Suprapubic skin (tissue), 4 donors: ENCODE measurements around the gene NUDT3. TPM values are rescaled to one million over a fixed set of nuclear protein-coding genes. Genes with fewer than 3 reads are reported as not detected.

Experiments
- DNase-seq, 2 donors: peaks; one replicate each; pipeline ENCODE4 v3.0.0-alpha.2; 2019; ENCODE audit warnings: low spot score in 2 of 2
- H3K27ac ChIP-seq: fragments of 200-600 bp; sonication (generic); one replicate; pipeline ENCODE4 v1.5.1; 2019
- H3K27me3 ChIP-seq: fragments of 200-600 bp; sonication (generic); one replicate; pipeline ENCODE4 v1.5.1; 2019
- H3K36me3 ChIP-seq: fragments of 200-600 bp; sonication (generic); one replicate; pipeline ENCODE4 v1.5.1; 2019
- H3K4me1 ChIP-seq: fragments of 200-600 bp; sonication (generic); one replicate; pipeline ENCODE4 v1.5.1; 2019
- H3K4me3 ChIP-seq: fragments of 200-600 bp; sonication (generic); one replicate; pipeline ENCODE4 v1.5.1; 2019; ENCODE audit warnings: mild to moderate bottlenecking
- H3K9me3 ChIP-seq: fragments of 200-600 bp; sonication (generic); one replicate; pipeline ENCODE4 v1.5.1; 2019
- EP300 ChIP-seq: sonication (generic); formaldehyde crosslinking; IDR thresholded peaks from one replicate; pipeline ENCODE4 v1.6.1; 2017; ENCODE audit warnings: antibody characterized with exemption
- POLR2A ChIP-seq, 2 donors: fragments of 450-650 bp; IDR thresholded peaks; one replicate each; pipeline ENCODE4 v1.6.1; 2017; ENCODE audit warnings: antibody characterized with exemption in 2 of 2, mild to moderate bottlenecking in 2 of 2, moderate library complexity in 2 of 2
- POLR2AphosphoS5 ChIP-seq, 3 donors: sonication (generic); formaldehyde crosslinking; IDR thresholded peaks; one replicate each; pipeline ENCODE4 v1.6.1; 2017; ENCODE audit warnings: antibody characterized with exemption in 3 of 3
- WGBS: methylation state at CpG from one replicate; pipeline ENCODE4 v1.1.5; 2018; 5-methylcytosine and 5-hydroxymethylcytosine counted together
- total RNA-seq, 4 donors: library from RNA; depleted of rRNA; stranded (reverse); fragments of >200 nt; gene quantifications; one replicate each; pipeline ENCODE4 v1.1.0, GENCODE V29; 2016
- TF ChIP-seq, protein P1 (sequence below), 2 donors: fragments of 200-600 bp in 1 of 2; fragments of 450-650 bp in 1 of 2; sonication (generic) in 1 of 2; IDR thresholded peaks; one replicate each; pipeline ENCODE4 v1.5.1; 2016 to 2019; ENCODE audit warnings: antibody characterized with exemption in 2 of 2, mild to moderate bottlenecking in 1 of 2, moderate library complexity in 1 of 2

The NUDT3 gene
- total RNA-seq, 4 donors from 2014 or later = 23.2 to 34.6 (median 28.0) TPM

DNA sequence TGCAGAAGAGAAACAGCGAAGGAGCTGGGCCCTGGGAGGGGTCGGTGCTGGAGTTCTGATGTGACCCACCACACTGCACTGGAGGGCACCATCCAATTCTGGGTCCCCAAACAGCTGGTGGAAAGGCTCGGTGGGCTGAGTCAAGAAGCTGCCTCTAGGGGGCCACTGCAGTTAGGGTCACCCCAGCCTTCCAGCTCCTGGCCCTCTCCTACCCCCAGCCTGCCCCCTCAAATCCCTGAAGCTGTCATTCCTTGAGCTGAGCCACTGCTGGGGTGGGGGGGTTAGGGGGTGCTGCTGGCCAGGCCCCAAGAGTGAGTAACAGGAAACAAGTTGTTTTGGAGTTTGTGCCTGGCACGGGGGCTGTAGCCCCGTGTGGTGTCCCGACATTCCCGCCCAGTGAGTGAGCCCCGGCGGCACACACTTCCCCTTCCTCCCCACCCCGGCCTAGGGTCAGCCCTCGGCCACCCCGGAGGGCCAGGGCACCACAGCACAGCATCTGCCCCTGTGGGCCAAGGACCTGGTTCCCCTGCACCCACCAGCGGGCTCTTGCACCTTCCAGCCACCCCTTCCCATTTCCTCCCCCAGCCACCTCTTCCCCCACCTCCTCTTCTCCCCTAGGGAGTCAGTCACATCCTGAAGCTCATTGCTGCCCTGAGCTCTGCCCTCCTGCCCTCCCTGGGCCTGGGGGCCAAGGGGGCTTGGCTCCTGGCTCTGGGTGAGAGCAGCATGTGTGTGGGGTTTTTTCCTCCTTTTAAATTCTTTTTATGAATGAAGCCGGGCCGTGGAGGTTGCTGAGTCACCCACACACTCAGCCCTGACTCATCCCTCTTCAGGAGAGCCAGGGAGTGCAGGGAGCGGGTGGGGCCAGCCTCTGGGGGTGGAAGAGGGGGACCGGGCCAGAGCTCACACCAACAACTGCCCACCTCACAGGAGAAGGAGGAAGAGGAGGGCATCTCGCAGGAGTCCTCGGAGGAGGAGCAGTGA lies 148.3 kb downstream of the NUDT3 start:
- Histone ChIP-seq H3K4me1 (peaks cover 50% of the 10 kb centered on the region), H3K36me3 (peaks cover 37% of the 10 kb centered on the region), H3K4me3 (no peak overlapping the region), H3K27me3 (no peaks in the 10 kb centered on the region), H3K9me3 (no peaks in the 10 kb centered on the region), H3K27ac (peak overlapping the region; percentile 25)
- DNase-seq = peak in 1 of 2 donors; percentile 71
- 31% methylated on average over 12 of the region's 19 CpGs for whole genome bisulfite sequencing
- TF ChIP-seq, protein P1, sequence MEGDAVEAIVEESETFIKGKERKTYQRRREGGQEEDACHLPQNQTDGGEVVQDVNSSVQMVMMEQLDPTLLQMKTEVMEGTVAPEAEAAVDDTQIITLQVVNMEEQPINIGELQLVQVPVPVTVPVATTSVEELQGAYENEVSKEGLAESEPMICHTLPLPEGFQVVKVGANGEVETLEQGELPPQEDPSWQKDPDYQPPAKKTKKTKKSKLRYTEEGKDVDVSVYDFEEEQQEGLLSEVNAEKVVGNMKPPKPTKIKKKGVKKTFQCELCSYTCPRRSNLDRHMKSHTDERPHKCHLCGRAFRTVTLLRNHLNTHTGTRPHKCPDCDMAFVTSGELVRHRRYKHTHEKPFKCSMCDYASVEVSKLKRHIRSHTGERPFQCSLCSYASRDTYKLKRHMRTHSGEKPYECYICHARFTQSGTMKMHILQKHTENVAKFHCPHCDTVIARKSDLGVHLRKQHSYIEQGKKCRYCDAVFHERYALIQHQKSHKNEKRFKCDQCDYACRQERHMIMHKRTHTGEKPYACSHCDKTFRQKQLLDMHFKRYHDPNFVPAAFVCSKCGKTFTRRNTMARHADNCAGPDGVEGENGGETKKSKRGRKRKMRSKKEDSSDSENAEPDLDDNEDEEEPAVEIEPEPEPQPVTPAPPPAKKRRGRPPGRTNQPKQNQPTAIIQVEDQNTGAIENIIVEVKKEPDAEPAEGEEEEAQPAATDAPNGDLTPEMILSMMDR (IDR thresholded peaks at IDR 0.05) = peak in 1 of 2 donors; percentile 5
- no peak for TF ChIP-seq EP300

DNA sequence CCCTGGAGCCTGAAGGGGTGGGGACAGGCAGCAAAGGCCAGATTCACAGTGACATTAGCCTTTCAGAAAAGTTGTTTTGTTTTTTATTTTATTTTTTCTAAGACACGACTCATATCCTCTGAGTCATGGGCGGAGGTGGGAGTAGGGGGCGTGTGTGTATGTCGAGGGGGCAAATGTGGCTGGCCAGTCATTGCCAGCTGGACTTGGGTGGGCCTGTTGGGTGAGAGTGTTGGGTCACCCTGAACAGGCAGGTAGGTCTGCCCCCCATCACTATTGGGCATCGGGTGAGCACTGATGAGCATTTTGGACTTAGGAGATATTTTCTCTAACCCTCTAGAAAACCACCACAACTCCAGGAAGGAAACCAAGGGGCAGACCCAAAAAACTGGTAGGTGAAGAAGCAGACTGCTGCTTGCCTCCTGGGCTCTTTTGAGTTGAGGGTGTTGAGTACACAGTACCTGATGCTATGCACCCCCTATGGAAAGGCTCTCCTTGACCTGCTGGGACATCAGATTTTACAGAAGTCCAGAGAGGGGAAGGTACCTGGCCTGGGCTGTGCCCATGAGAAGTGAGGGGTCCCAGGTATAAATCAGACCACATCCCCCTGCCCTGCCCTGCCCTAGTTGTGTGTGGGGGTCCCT lies 149.2 kb downstream of the NUDT3 start:
- H3K36me3 ChIP-seq = peaks cover 37% of the 10 kb centered on the region
- H3K4me3 ChIP-seq = no peak overlapping the region
- WGBS = 54% methylated on average over 5 of the region's 5 CpGs
- DNase-seq = peak in 1 of 2 donors; percentile 47
- H3K27me3 ChIP-seq = no peaks in the 10 kb centered on the region
- TF ChIP-seq, protein P1 (IDR thresholded peaks at IDR 0.05) = no peak
- TF ChIP-seq POLR2AphosphoS5 (IDR thresholded peaks at IDR 0.05) (no peak), EP300 (no peak), POLR2A (IDR thresholded peaks at IDR 0.05) (no peak)
- H3K4me1 ChIP-seq = peaks cover 56% of the 10 kb centered on the region
- no peak overlapping the region for H3K27ac ChIP-seq
- H3K9me3 ChIP-seq = no peaks in the 10 kb centered on the region

GRCh38 chr6:34242252-34243130 lies 150.0 kb downstream of the NUDT3 start:
- peak in 1 of 2 donors; percentile 48 for DNase-seq
- TF ChIP-seq POLR2A (IDR thresholded peaks at IDR 0.05) (no peak), POLR2AphosphoS5 (IDR thresholded peaks at IDR 0.05) (no peak), EP300 (no peak)
- TF ChIP-seq, protein P1 (IDR thresholded peaks at IDR 0.05) = no peak
- Histone ChIP-seq H3K27me3 (no peaks in the 10 kb centered on the region), H3K4me1 (peaks cover 55% of the 10 kb centered on the region), H3K9me3 (no peaks in the 10 kb centered on the region), H3K27ac (no peak overlapping the region), H3K36me3 (peaks cover 37% of the 10 kb centered on the region), H3K4me3 (no peak overlapping the region)
- 64% methylated on average over 7 of the region's 7 CpGs for WGBS

- no peak overlapping the region for H3K27ac ChIP-seq
- 86% methylated on average over 10 of the region's 13 CpGs for WGBS
- DNase-seq = peak in 1 of 2 donors; percentile 53
- peaks cover 46% of the 10 kb centered on the region for H3K4me1 ChIP-seq
- H3K36me3 ChIP-seq = peaks cover 33% of the 10 kb centered on the region
- no peaks in the 10 kb centered on the region for H3K27me3 ChIP-seq
- TF ChIP-seq POLR2AphosphoS5 (IDR thresholded peaks at IDR 0.05) (no peak), POLR2A (IDR thresholded peaks at IDR 0.05) (no peak), EP300 (no peak)
- TF ChIP-seq, protein P1 (IDR thresholded peaks at IDR 0.05) = no peak
- H3K9me3 ChIP-seq = no peaks in the 10 kb centered on the region
- H3K4me3 ChIP-seq = no peak overlapping the region
Observed at GRCh38 chr6:34241351-34242215, 150.9 kb downstream of the NUDT3 start.
